CD4-positive, alpha-beta memory T cell (primary cell): ENCODE data around the gene CCSER2. TPM values are rescaled to one million over a fixed set of nuclear protein-coding genes. Genes with fewer than 3 reads are reported as not detected.

Experiments used
- CTCF ChIA-PET: fragments of 350-600 bp; sonication (Branson Sonifier 250); formaldehyde crosslinking; loops from one replicate; lab custom pipeline; 2021; ENCODE audit warnings: inconsistent platforms; ENCODE audit not compliant: partially characterized antibody; lab: Charles Lee
- POLR2A ChIA-PET: fragments of 350-600 bp; sonication (Branson Sonifier 250); formaldehyde crosslinking; loops from one replicate; lab custom pipeline; 2021; ENCODE audit not compliant: partially characterized antibody; lab: Charles Lee
- DNase-seq, 5 donors: peaks; one replicate each; pipeline versions ENCODE4 v3.0.0 to v3.0.0-alpha.2; 2020 to 2022; ENCODE audit warnings: mixed read lengths in 1 of 5
- H3K27ac ChIP-seq: one replicate; pipeline ENCODE4 v1.7.0; 2013; ENCODE audit warnings: low read depth, low read length
- H3K27me3 ChIP-seq: 2 replicates; pipeline ENCODE4 v1.7.0; 2013; ENCODE audit warnings: mild to moderate bottlenecking, low read length, moderate library complexity; ENCODE audit not compliant: insufficient read depth
- H3K36me3 ChIP-seq: 2 replicates; pipeline ENCODE4 v1.7.0; 2013; ENCODE audit warnings: mild to moderate bottlenecking, low read length, moderate library complexity; ENCODE audit not compliant: insufficient read depth
- H3K4me1 ChIP-seq: 2 replicates; pipeline ENCODE4 v1.7.0; 2013; ENCODE audit warnings: mild to moderate bottlenecking, low read length, moderate library complexity; ENCODE audit not compliant: insufficient read depth
- H3K4me3 ChIP-seq, 2 donors: one replicate each; pipeline ENCODE4 v1.7.0; 2013; ENCODE audit warnings: low read length in 2 of 2, mild to moderate bottlenecking in 1 of 2
- H3K9me3 ChIP-seq, 2 donors: one replicate each; pipeline ENCODE4 v1.7.0; 2013; ENCODE audit warnings: low read length in 2 of 2, control low read depth in 1 of 2; ENCODE audit not compliant: control insufficient read depth in 1 of 2
- H3K27ac Mint-ChIP-seq, 7 donors: one replicate each; pipeline ENCODE4 v1.8.0; 2020 to 2021; ENCODE audit warnings: mixed read lengths in 7 of 7, mild to moderate bottlenecking in 6 of 7, inconsistent platforms in 3 of 7, moderate library complexity in 3 of 7
- H3K27me3 Mint-ChIP-seq, 2 donors: one replicate each; pipeline ENCODE4 v1.8.0; 2020 to 2021; ENCODE audit warnings: mixed read lengths in 2 of 2
- H3K36me3 Mint-ChIP-seq, 2 donors: one replicate each; pipeline ENCODE4 v1.8.0; 2020 to 2021; ENCODE audit warnings: mixed read lengths in 2 of 2, inconsistent platforms in 1 of 2, mild to moderate bottlenecking in 1 of 2
- H3K4me1 Mint-ChIP-seq, 4 donors: one replicate each; pipeline ENCODE4 v1.8.0; 2020 to 2021; ENCODE audit warnings: mixed read lengths in 4 of 4, mild to moderate bottlenecking in 1 of 4
- H3K4me3 Mint-ChIP-seq, 8 donors: one replicate each; pipeline ENCODE4 v1.8.0; 2020 to 2021; ENCODE audit warnings: mixed read lengths in 8 of 8, mild to moderate bottlenecking in 7 of 8, moderate library complexity in 6 of 8, inconsistent platforms in 3 of 8
- H3K9me3 Mint-ChIP-seq, 8 donors: one replicate each; pipeline ENCODE4 v1.8.0; 2020 to 2021; ENCODE audit warnings: mixed read lengths in 8 of 8, mild to moderate bottlenecking in 5 of 8, inconsistent platforms in 3 of 8, moderate library complexity in 1 of 8
- intact Hi-C: fragments of 100-400 bp; cut with micrococcal nuclease; formaldehyde crosslinking; loops from one replicate; pipeline ENCODE4 v1.15.1; 2023
- polyA plus RNA-seq, 2 donors: library from polyadenylated mRNA; unstranded; fragments of 300-500 nt; fragmentation: Illumina TruSeq; gene quantifications; one replicate each; pipeline ENCODE4 v1.2.3, GENCODE V29; 2021
- total RNA-seq, 2 experiments: library from RNA; stranded (reverse); gene quantifications; one replicate each; pipeline ENCODE4 v1.2.3, GENCODE V29; 2021

The CCSER2 gene
- total and polyA plus RNA-seq, 4 experiments from 2014 or later, result 89.8 to 151 (median 119) TPM

DNA sequence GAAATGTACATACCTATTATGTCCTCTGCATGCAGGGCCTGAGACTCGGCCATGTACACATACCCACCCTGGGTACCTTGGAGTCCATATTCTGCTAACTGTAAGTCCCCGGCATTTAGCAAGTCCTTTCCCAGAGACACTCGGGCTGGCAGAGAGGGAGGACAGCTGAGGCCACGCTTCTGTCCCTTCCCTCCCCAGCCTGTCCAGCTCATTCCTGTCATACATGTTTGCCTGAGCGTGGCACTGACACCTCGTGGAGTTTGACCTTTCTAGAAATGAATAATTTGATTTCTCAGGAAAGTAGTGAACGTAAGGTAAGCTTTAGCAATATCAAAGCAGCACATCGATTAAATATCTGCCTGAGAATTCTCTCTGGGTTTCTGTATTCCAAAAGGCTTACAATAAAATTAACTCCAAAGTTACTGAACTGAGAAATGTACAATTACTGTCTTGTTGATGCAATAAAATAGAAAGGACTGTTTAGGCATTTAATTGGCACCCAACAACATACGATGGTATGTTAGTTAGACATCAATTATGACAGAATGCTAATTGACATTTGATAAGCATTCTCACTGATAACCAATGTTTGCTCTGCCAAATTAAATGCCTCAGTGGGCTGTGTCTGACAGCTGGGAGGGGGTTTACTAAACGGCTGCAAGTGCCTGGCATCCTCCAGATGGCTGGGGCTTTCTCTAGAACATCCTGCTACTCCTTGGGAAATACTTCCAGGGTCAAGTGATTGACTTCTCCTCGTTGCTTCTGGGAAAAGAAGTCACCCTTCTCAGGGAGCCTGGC lies 221.2 kb downstream of the CCSER2 start:
- Histone ChIP-seq H3K4me3 (no peak overlapping the region), H3K36me3 (no peaks in the 10 kb centered on the region), H3K27me3 (no peaks in the 10 kb centered on the region), H3K4me1 (no peaks in the 10 kb centered on the region), H3K9me3 (no peaks in the 10 kb centered on the region), H3K27ac (no peak overlapping the region)
- no peaks in the 10 kb centered on the region for H3K9me3 Mint-ChIP-seq
- peaks cover 5 to 12% of the 10 kb centered on the region in 2 donors for H3K27me3 Mint-ChIP-seq
- H3K36me3 Mint-ChIP-seq, result no peaks in the 10 kb centered on the region
- ChIA-PET CTCF (interaction anchor here (1.3 to 8.1 kb wide), 2 partner anchors 11 to 282 kb away, joined by 4 to 84 read pairs; no protein-coding TSS in a partner anchor), POLR2A (no interaction called here)
- no peak overlapping the region for H3K27ac Mint-ChIP-seq
- intact Hi-C loops, result loop anchor here (10.0 kb wide), 1 partner anchor 405 kb away; no protein-coding TSS in a partner anchor
- no peak overlapping the region for H3K4me3 Mint-ChIP-seq
- DNase-seq, result no peak
- no peaks in the 10 kb centered on the region for H3K4me1 Mint-ChIP-seq

DNA sequence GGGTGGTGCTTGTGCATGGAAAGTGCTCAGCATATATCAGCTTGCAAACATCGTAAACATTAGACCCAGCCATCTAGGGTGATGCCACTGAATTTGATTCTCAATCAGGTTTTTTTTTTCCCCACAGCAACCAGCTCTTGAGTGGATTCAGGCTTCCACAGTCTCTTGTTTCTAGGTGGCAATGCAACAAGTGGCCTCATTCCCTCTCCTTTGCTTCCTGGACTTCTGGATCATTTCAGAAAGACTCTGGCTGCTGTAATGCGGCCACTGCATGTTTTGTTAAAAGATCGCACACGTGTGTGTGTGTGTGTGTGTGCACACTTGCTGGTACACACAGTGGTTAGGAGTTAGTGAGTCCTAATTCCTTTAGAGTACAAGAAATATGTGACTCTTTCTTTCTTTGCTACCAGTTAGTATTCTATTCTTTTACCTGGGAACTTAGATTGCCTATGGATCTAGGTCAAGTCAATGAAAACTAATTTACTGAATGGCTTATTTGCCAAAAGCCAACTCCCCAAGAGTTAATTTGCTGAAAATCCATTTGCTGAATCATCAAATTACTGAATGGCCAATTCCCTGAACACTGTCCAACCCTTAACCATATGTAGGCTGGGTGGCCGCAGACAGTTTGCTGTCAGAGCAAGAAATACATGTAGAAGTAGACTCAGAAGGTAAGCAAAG lies 222.5 kb downstream of the CCSER2 start:
- H3K27ac Mint-ChIP-seq, result no peak overlapping the region
- no peak for DNase-seq
- H3K27me3 Mint-ChIP-seq, result peaks cover 5 to 14% of the 10 kb centered on the region in 2 donors
- Histone ChIP-seq H3K4me1 (no peaks in the 10 kb centered on the region), H3K27ac (no peak overlapping the region), H3K27me3 (no peaks in the 10 kb centered on the region), H3K36me3 (no peaks in the 10 kb centered on the region), H3K4me3 (no peak overlapping the region), H3K9me3 (no peaks in the 10 kb centered on the region)
- ChIA-PET POLR2A (no interaction called here), CTCF (interaction anchor here (1.0 to 8.1 kb wide), 2 partner anchors 12 to 286 kb away, joined by 3 to 84 read pairs; no protein-coding TSS in a partner anchor)
- H3K4me1 Mint-ChIP-seq, result no peaks in the 10 kb centered on the region
- no peak overlapping the region for H3K4me3 Mint-ChIP-seq
- intact Hi-C loops, result no loop called here
- H3K36me3 Mint-ChIP-seq, result no peaks in the 10 kb centered on the region
- no peaks in the 10 kb centered on the region for H3K9me3 Mint-ChIP-seq

DNA sequence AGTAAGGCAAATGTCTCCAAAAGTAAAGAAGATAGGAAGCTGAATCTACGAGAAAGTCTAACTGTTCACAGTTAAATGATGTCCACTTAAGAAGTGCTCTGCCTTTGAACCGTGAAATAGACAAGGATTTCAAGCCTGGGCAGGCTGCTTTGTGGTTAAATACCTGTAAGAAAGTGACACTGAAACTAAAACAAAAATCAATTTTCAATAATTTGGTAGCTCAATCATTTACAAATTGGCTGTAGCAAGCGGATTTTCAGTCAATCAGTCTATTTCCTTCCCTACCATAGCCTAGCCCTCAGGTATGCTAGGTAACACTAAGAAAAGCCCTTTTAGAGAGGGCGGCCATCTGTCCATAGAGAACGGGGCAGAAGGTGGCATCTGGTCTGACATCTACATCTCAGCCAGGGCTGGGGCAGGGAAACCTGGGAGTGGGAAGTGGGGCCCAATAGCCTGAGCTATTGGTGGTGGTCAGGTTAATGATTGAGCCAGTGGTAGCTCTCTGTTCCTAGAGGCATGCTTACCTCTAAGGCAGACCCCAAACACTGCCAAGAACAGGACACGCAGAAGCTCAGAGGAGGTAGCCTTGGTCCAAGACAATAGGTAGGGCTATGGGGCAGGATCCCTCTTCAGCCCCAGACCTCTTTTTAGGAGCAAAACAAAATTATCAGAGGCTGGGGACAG lies 223.2 kb downstream of the CCSER2 start:
- H3K27ac ChIP-seq, result no peak overlapping the region
- no peak for DNase-seq
- H3K27ac Mint-ChIP-seq, result no peak overlapping the region
- no peak overlapping the region for H3K4me3 ChIP-seq
- no peaks in the 10 kb centered on the region for H3K27me3 ChIP-seq
- POLR2A ChIA-PET, result no interaction called here
- no peaks in the 10 kb centered on the region for H3K9me3 ChIP-seq
- CTCF ChIA-PET, result interaction anchor here (1.0 to 8.1 kb wide), 2 partner anchors 13 to 287 kb away, joined by 3 to 84 read pairs; no protein-coding TSS in a partner anchor
- intact Hi-C loops, result no loop called here
- H3K4me3 Mint-ChIP-seq, result no peak overlapping the region
- no peaks in the 10 kb centered on the region for H3K36me3 ChIP-seq
- peaks cover 5 to 13% of the 10 kb centered on the region in 2 donors for H3K27me3 Mint-ChIP-seq
- H3K4me1 ChIP-seq, result no peaks in the 10 kb centered on the region
- H3K4me1 Mint-ChIP-seq, result no peaks in the 10 kb centered on the region
- H3K9me3 Mint-ChIP-seq, result no peaks in the 10 kb centered on the region
- no peaks in the 10 kb centered on the region for H3K36me3 Mint-ChIP-seq

DNA sequence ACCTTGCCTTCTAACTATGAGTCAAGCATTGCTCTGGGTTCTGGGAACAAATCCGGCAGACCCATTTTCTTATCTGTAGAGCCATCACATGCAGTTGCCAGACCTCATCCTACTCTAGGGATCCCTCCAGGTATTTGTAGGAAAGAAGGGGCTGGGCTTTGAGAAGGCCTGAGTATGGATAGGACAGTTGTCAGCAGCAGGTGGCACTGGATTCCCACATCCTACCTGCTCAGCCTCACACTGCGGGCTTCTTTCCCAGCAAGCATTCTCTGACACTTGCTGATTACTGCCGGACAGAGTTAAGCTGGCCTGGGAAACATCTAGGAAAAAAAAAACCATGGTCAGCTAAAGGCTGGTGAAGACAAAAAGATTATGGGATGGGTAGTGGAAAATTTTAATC lies 224.1 kb downstream of the CCSER2 start:
- POLR2A ChIA-PET, result no interaction called here
- Histone ChIP-seq H3K4me3 (no peak overlapping the region), H3K9me3 (no peaks in the 10 kb centered on the region), H3K27me3 (no peaks in the 10 kb centered on the region), H3K27ac (no peak overlapping the region), H3K36me3 (no peaks in the 10 kb centered on the region), H3K4me1 (no peaks in the 10 kb centered on the region)
- no peaks in the 10 kb centered on the region for H3K36me3 Mint-ChIP-seq
- H3K4me3 Mint-ChIP-seq, result no peak overlapping the region
- intact Hi-C loops, result no loop called here
- no peaks in the 10 kb centered on the region for H3K4me1 Mint-ChIP-seq
- H3K27me3 Mint-ChIP-seq, result peaks cover 5 to 12% of the 10 kb centered on the region in 2 donors
- H3K9me3 Mint-ChIP-seq, result no peaks in the 10 kb centered on the region
- H3K27ac Mint-ChIP-seq, result no peak overlapping the region
- CTCF ChIA-PET, result interaction anchor here (1.8 to 8.1 kb wide), 2 partner anchors 10 to 13 kb away, joined by 6 to 84 read pairs; no protein-coding TSS in a partner anchor
- no peak for DNase-seq

DNA sequence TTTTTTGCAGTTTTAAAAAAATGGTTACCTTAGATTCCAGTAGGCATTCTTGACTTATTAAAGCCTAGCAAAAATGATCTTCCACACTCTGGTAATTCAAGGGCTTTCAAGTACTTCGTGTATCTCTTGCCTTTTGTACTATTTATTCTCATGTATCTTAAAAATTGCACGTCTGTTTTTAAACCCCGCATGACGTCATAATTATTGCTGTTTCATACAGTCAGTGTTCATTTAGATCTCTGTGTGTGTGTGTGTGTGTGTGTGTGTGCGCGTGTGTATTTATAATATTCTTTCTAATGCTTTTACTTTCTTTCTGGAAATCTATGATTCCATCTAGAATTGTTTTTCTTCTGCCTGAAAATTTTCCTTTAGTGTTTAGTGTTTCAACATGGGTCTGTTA lies 234.2 kb downstream of the CCSER2 start:
- H3K27ac ChIP-seq, result no peak overlapping the region
- no peaks in the 10 kb centered on the region for H3K36me3 ChIP-seq
- H3K9me3 ChIP-seq, result no peaks in the 10 kb centered on the region
- intact Hi-C loops, result no loop called here
- Mint-ChIP-seq H3K9me3 (no peaks in the 10 kb centered on the region), H3K27me3 (peaks cover 18 to 27% of the 10 kb centered on the region in 2 donors), H3K36me3 (no peaks in the 10 kb centered on the region), H3K27ac (no peak overlapping the region), H3K4me3 (no peak overlapping the region), H3K4me1 (peaks cover 0 to 2% (median under 1%) of the 10 kb centered on the region in 4 donors)
- CTCF ChIA-PET, result no interaction called here
- no peak overlapping the region for H3K4me3 ChIP-seq
- H3K27me3 ChIP-seq, result no peaks in the 10 kb centered on the region
- POLR2A ChIA-PET, result no interaction called here
- H3K4me1 ChIP-seq, result no peaks in the 10 kb centered on the region
- no peak for DNase-seq

DNA sequence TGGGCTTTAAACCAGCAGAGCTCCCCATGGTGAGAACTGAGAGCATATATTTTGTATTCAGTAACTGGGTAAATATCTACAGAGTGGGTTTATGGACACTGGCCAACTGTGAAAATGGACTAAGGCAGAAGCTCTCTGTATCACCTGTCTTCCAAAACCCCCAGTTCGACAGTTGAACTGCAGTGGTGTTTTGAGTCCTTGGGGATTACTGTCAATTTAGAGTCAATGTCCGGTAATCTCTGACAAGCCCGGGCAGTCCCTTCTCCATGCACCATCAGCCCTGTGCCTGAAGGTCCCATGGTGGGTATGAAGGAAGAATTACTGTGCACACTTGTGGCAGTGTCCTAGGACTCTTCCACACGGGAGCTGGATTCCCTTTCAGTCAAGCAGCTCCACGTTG lies 235.0 kb downstream of the CCSER2 start:
- Mint-ChIP-seq H3K4me1 (peaks cover 0 to 2% (median under 1%) of the 10 kb centered on the region in 4 donors), H3K9me3 (no peaks in the 10 kb centered on the region), H3K27ac (no peak overlapping the region), H3K4me3 (no peak overlapping the region), H3K36me3 (no peaks in the 10 kb centered on the region), H3K27me3 (peaks cover 20 to 27% of the 10 kb centered on the region in 2 donors)
- no peak for DNase-seq
- Histone ChIP-seq H3K9me3 (no peaks in the 10 kb centered on the region), H3K4me3 (no peak overlapping the region), H3K36me3 (no peaks in the 10 kb centered on the region), H3K4me1 (no peaks in the 10 kb centered on the region), H3K27ac (no peak overlapping the region), H3K27me3 (no peaks in the 10 kb centered on the region)
- CTCF ChIA-PET, result interaction anchor here (0.9 kb wide), 1 partner anchor 296 kb away, joined by 3 read pairs; no protein-coding TSS in a partner anchor
- intact Hi-C loops, result no loop called here
- POLR2A ChIA-PET, result no interaction called here

DNA sequence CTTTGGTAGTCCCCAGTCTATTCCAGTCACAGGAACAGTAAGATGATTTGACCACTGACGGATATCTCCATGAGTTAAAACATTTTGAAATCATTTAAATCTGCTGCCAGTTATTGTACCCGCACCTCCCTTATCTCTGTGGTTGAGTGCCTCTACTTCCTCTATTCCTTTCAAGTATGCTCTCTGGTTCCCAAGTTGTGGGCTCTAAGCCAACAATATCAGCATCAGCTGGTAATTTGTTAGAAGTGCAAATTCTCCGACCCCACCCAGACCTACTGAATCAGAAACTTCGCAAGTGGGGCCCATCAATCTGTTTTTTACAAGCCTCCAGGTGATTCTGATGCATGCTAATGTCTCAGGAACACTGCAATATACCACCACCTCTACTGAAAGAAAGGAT lies 235.5 kb downstream of the CCSER2 start:
- Mint-ChIP-seq H3K27ac (no peak overlapping the region), H3K9me3 (no peaks in the 10 kb centered on the region), H3K27me3 (peaks cover 22 to 29% of the 10 kb centered on the region in 2 donors), H3K4me3 (no peak overlapping the region), H3K4me1 (peaks cover 0 to 2% (median under 1%) of the 10 kb centered on the region in 4 donors), H3K36me3 (no peaks in the 10 kb centered on the region)
- no peak for DNase-seq
- POLR2A ChIA-PET, result no interaction called here
- no peak overlapping the region for H3K4me3 ChIP-seq
- H3K27me3 ChIP-seq, result no peaks in the 10 kb centered on the region
- no peak overlapping the region for H3K27ac ChIP-seq
- CTCF ChIA-PET, result interaction anchor here (0.9 kb wide), 1 partner anchor 296 kb away, joined by 3 read pairs; no protein-coding TSS in a partner anchor
- no peaks in the 10 kb centered on the region for H3K4me1 ChIP-seq
- intact Hi-C loops, result no loop called here
- H3K36me3 ChIP-seq, result no peaks in the 10 kb centered on the region
- no peaks in the 10 kb centered on the region for H3K9me3 ChIP-seq
